H1 (cell line): Measurements from ENCODE around the gene AKR1D1. TPM values are rescaled to one million over a fixed set of nuclear protein-coding genes. Genes with fewer than 3 reads are reported as not detected.

Experiments
- CTCF ChIA-PET: fragments of 300-600 bp; sonication (Branson Sonifier 250); formaldehyde crosslinking; loops from one replicate; lab custom pipeline; 2021; ENCODE audit not compliant: partially characterized antibody; lab: Charles Lee
- POLR2A ChIA-PET: fragments of 300-600 bp; sonication (Branson Sonifier 250); formaldehyde crosslinking; loops from one replicate; lab custom pipeline; 2021; ENCODE audit warnings: inconsistent platforms; ENCODE audit not compliant: partially characterized antibody; lab: Charles Lee
- DNase-seq, 2 experiments: peaks; one replicate each; pipeline versions ENCODE4 v3.0.0 to v3.0.0-alpha.2; 2010 to 2022; ENCODE audit warnings: low spot score in 2 of 2, low read depth in 1 of 2, mixed read lengths in 1 of 2
- FAIRE-seq: peaks from 2 replicates; lab custom pipeline; 2011; peaks lifted over from hg19 to GRCh38; lab: Jason Lieb, UNC
- H2AFZ ChIP-seq: 2 replicates; pipeline ENCODE4 v1.8.1; 2012; ENCODE audit warnings: low read length, inconsistent platforms
- H2AK5ac ChIP-seq: 2 replicates; pipeline ENCODE4 v1.6.1; 2013; ENCODE audit warnings: low read depth, low read length
- H2BK120ac ChIP-seq: replicated peaks from 2 replicates; pipeline ENCODE3; 2013; ENCODE audit warnings: low read depth, low read length, inconsistent platforms
- H2BK12ac ChIP-seq: 2 replicates; pipeline ENCODE4 v1.6.1; 2013; ENCODE audit warnings: low read depth, low read length
- H2BK15ac ChIP-seq: 2 replicates; pipeline ENCODE4 v1.6.1; 2013; ENCODE audit warnings: low read length
- H2BK20ac ChIP-seq: 2 replicates; pipeline ENCODE4 v1.6.1; 2013; ENCODE audit warnings: low read length
- H2BK5ac ChIP-seq: 2 replicates; pipeline ENCODE4 v1.6.1; 2013; ENCODE audit warnings: low read depth, low read length
- H3K14ac ChIP-seq: 2 replicates; pipeline ENCODE4 v1.6.1; 2013; ENCODE audit warnings: inconsistent platforms; ENCODE audit not compliant: insufficient read length
- H3K18ac ChIP-seq: 2 replicates; pipeline ENCODE4 v1.6.1; 2013; ENCODE audit warnings: low read length; ENCODE audit errors: extremely low read depth
- H3K23ac ChIP-seq: 2 replicates; pipeline ENCODE4 v1.6.1; 2013; ENCODE audit warnings: inconsistent platforms; ENCODE audit not compliant: insufficient read length
- H3K23me2 ChIP-seq: 2 replicates; pipeline ENCODE4 v1.6.1; 2013; ENCODE audit warnings: low read depth, low read length
- H3K27ac ChIP-seq: 2 replicates; pipeline ENCODE4 v1.6.1; 2011; ENCODE audit warnings: low read depth, low read length, inconsistent platforms
- H3K27me3 ChIP-seq, 4 experiments: replicated peaks in 1 of 4; 1 replicate in 1 of 4; 2 replicates in 3 of 4; pipeline versions ENCODE4 v1.6.1 to v1.8.1; 2011 to 2013; ENCODE audit warnings: low read length in 3 of 4, mild to moderate bottlenecking in 3 of 4, inconsistent platforms in 2 of 4, mixed read lengths in 2 of 4, moderate library complexity in 1 of 4; ENCODE audit not compliant: control insufficient read depth in 3 of 4, insufficient read depth in 3 of 4; ENCODE audit errors: extremely low read depth in 1 of 4
- H3K36me3 ChIP-seq, 4 experiments: 2 replicates each; pipeline versions ENCODE4 v1.6.1 to v1.8.1; 2011 to 2013; ENCODE audit warnings: mild to moderate bottlenecking in 4 of 4, low read length in 3 of 4, moderate library complexity in 2 of 4, control low read depth in 1 of 4, inconsistent platforms in 1 of 4; ENCODE audit not compliant: insufficient read depth in 4 of 4, control insufficient read depth in 2 of 4
- H3K4ac ChIP-seq: replicated peaks from 2 replicates; pipeline ENCODE3; 2013; ENCODE audit warnings: low read length, low read depth, mixed read lengths, inconsistent platforms; ENCODE audit not compliant: insufficient read length
- H3K4me1 ChIP-seq, 4 experiments: replicated peaks in 1 of 4; 1 replicate in 1 of 4; 2 replicates in 3 of 4; pipeline versions ENCODE4 v1.6.1 to v1.8.1; 2011 to 2013; ENCODE audit warnings: low read length in 3 of 4, inconsistent platforms in 2 of 4, mixed read lengths in 1 of 4; ENCODE audit not compliant: insufficient read depth in 4 of 4, control insufficient read depth in 3 of 4
- H3K4me2 ChIP-seq, 2 experiments: 2 replicates each; pipeline versions ENCODE4 v1.6.1 to v1.8.1; 2011 to 2013; ENCODE audit warnings: low read depth in 2 of 2, low read length in 2 of 2, control low read depth in 1 of 2, inconsistent platforms in 1 of 2, mild to moderate bottlenecking in 1 of 2; ENCODE audit not compliant: insufficient read depth in 1 of 2
- H3K4me3 ChIP-seq, 4 experiments: fragments of 200-600, 300-600 bp in 1 of 4; sonication (generic), shearing (Covaris generic), sonication (Bioruptor Twin) in 1 of 4; 2 replicates each; pipeline versions ENCODE4 v1.5.1 to v1.8.1; 2011 to 2016; ENCODE audit warnings: low read length in 4 of 4, low read depth in 3 of 4, control low read depth in 2 of 4, inconsistent platforms in 2 of 4, mild to moderate bottlenecking in 2 of 4, mixed read lengths in 1 of 4, moderate library complexity in 1 of 4; ENCODE audit not compliant: insufficient read depth in 2 of 4; ENCODE audit errors: extremely low read depth in 1 of 4
- H3K56ac ChIP-seq: replicated peaks from 2 replicates; pipeline ENCODE3; 2013; ENCODE audit warnings: low read depth, mild to moderate bottlenecking, mixed read lengths, low read length, inconsistent platforms; ENCODE audit not compliant: insufficient read length
- H3K79me1 ChIP-seq: 2 replicates; pipeline ENCODE4 v1.6.1; 2013; ENCODE audit warnings: low read depth, low read length, control low read depth
- H3K79me2 ChIP-seq, 2 experiments: 2 replicates each; pipeline versions ENCODE4 v1.6.1 to v1.8.1; 2012 to 2013; ENCODE audit warnings: low read length in 2 of 2, mild to moderate bottlenecking in 2 of 2, inconsistent platforms in 1 of 2; ENCODE audit not compliant: insufficient read depth in 2 of 2, control insufficient read depth in 1 of 2
- H3K9ac ChIP-seq, 4 experiments: replicated peaks in 1 of 4; 1 replicate in 1 of 4; 2 replicates in 3 of 4; pipeline versions ENCODE4 v1.6.1 to v1.8.1; 2011 to 2013; ENCODE audit warnings: low read depth in 3 of 4, low read length in 3 of 4, control low read depth in 2 of 4, mild to moderate bottlenecking in 2 of 4, moderate library complexity in 2 of 4, inconsistent platforms in 1 of 4; ENCODE audit errors: extremely low read depth in 1 of 4
- H3K9me3 ChIP-seq, 2 experiments: 2 replicates each; pipeline versions ENCODE4 v1.6.1 to v1.8.1; 2012 to 2013; ENCODE audit warnings: mild to moderate bottlenecking in 2 of 2, moderate library complexity in 2 of 2, control low read depth in 1 of 2, inconsistent platforms in 1 of 2, low read depth in 1 of 2, low read length in 1 of 2, mixed read lengths in 1 of 2; ENCODE audit not compliant: insufficient read depth in 2 of 2
- H4K20me1 ChIP-seq, 2 experiments: replicated peaks in 1 of 2; 2 replicates each; pipeline versions ENCODE3 to v1.8.1; 2011 to 2013; ENCODE audit warnings: inconsistent platforms in 2 of 2, low read length in 2 of 2, mild to moderate bottlenecking in 1 of 2; ENCODE audit not compliant: insufficient read depth in 2 of 2, control insufficient read depth in 1 of 2
- H4K5ac ChIP-seq: 2 replicates; pipeline ENCODE4 v1.6.1; 2013; ENCODE audit warnings: low read length, low read depth, mixed read lengths, inconsistent platforms; ENCODE audit not compliant: insufficient read length
- H4K8ac ChIP-seq: 2 replicates; pipeline ENCODE4 v1.8.0; 2013; ENCODE audit warnings: mild to moderate bottlenecking, moderate library complexity, low read length, inconsistent platforms; ENCODE audit not compliant: insufficient read depth; ENCODE audit errors: extremely low read depth
- H4K91ac ChIP-seq: replicated peaks from 2 replicates; pipeline ENCODE3; 2013; ENCODE audit warnings: low read length, mixed read lengths, inconsistent platforms; ENCODE audit not compliant: insufficient read length
- ATF2 ChIP-seq: IDR thresholded peaks from 2 replicates; pipeline ENCODE4 v1.6.1; 2012; ENCODE audit warnings: low read length, inconsistent platforms
- BCL11A ChIP-seq, 2 experiments: IDR thresholded peaks; one replicate each; pipeline ENCODE4 v1.6.1; 2011; ENCODE audit warnings: low read depth in 2 of 2, low read length in 2 of 2, mild to moderate bottlenecking in 2 of 2
- CBX8 ChIP-seq: fragments of 300-800, 300-1000 bp; sonication (generic); IDR thresholded peaks from 2 replicates; pipeline ENCODE4 v1.7.1; 2016; ENCODE audit warnings: low read depth, low read length, borderline replicate concordance
- CHD1 ChIP-seq: IDR thresholded peaks from 2 replicates; pipeline ENCODE4 v1.6.1; 2012; ENCODE audit warnings: low read depth, low read length, improper control_type of control experiment
- CREB1 ChIP-seq: IDR thresholded peaks from 2 replicates; pipeline ENCODE4 v1.6.1; 2012; ENCODE audit warnings: inconsistent platforms
- CTBP2 ChIP-seq: IDR thresholded peaks from 2 replicates; pipeline ENCODE4 v1.7.0; 2011; ENCODE audit warnings: borderline replicate concordance, mild to moderate bottlenecking, moderate library complexity, mixed read lengths, low read length; ENCODE audit not compliant: insufficient read depth, insufficient read length
- EGR1 ChIP-seq: IDR thresholded peaks from 2 replicates; pipeline ENCODE4 v1.6.1; 2011; ENCODE audit warnings: low read depth, low read length, borderline replicate concordance
- EZH2 ChIP-seq: fragments of 200-600 bp; sonication (generic); IDR thresholded peaks from 2 replicates; pipeline ENCODE4 v1.7.1; 2012; ENCODE audit warnings: low read depth, mild to moderate bottlenecking, moderate library complexity, low read length, inconsistent platforms; ENCODE audit not compliant: severe bottlenecking
- NRF1 ChIP-seq: IDR thresholded peaks from 2 replicates; pipeline ENCODE4 v1.6.1; 2011; ENCODE audit warnings: mild to moderate bottlenecking, low read depth, low read length, improper control_type of control experiment
- PHF8 ChIP-seq: fragments of 200-600 bp; sonication (generic); conservative IDR thresholded peaks from 2 replicates; pipeline ENCODE4 v1.7.1; 2012; ENCODE audit warnings: low read depth, mild to moderate bottlenecking, inconsistent platforms, low read length, moderate library complexity
- POLR2A ChIP-seq, 2 experiments: IDR thresholded peaks; 1 replicate in 1 of 2; 2 replicates in 1 of 2; pipeline ENCODE4 v1.6.1; 2011; ENCODE audit warnings: low read depth in 2 of 2, low read length in 2 of 2, mild to moderate bottlenecking in 2 of 2; ENCODE audit errors: control extremely low read depth in 1 of 2
- RXRA ChIP-seq: IDR thresholded peaks from 2 replicates; pipeline ENCODE4 v1.6.1; 2011; ENCODE audit warnings: low read depth, mild to moderate bottlenecking, low read length, moderate library complexity; ENCODE audit not compliant: insufficient read depth
- TBP ChIP-seq: IDR thresholded peaks from 2 replicates; pipeline ENCODE4 v1.6.1; 2011; ENCODE audit warnings: low read depth, low read length, improper control_type of control experiment
- TCF12 ChIP-seq: IDR thresholded peaks from 2 replicates; pipeline ENCODE4 v1.6.1; 2011; ENCODE audit warnings: low read depth, mild to moderate bottlenecking, low read length
- polyA plus RNA-seq, 7 experiments: library from polyadenylated mRNA; depleted of rRNA in 3 of 7; stranded (reverse) in 5 of 7; unstranded in 2 of 7; fragments of >200 nt in 5 of 7; fragments of 200-250 nt in 2 of 7; gene quantifications; 1 replicate in 5 of 7; 2 replicates in 1 of 7; 4 replicates in 1 of 7; pipeline versions ENCODE4 v1.2.1 to v1.2.3, GENCODE V29; 2011 to 2013; ENCODE audit warnings: missing spikeins in 2 of 7, mixed read lengths in 2 of 7
- total RNA-seq: library from RNA; stranded (reverse); fragmentation: NEBNext Ultra II Directional; extraction: Animal tissue kit (Norgen Biotek cat#: 25700); gene quantifications from 2 replicates; pipeline ENCODE4 v1.2.1, GENCODE V29; 2021

AKR1D1 gene
- total and polyA plus RNA-seq, 2 of the 8 experiments (the other 6 are each of a cell fraction or from before 2014, with no cell fraction given), result not detected

DNA sequence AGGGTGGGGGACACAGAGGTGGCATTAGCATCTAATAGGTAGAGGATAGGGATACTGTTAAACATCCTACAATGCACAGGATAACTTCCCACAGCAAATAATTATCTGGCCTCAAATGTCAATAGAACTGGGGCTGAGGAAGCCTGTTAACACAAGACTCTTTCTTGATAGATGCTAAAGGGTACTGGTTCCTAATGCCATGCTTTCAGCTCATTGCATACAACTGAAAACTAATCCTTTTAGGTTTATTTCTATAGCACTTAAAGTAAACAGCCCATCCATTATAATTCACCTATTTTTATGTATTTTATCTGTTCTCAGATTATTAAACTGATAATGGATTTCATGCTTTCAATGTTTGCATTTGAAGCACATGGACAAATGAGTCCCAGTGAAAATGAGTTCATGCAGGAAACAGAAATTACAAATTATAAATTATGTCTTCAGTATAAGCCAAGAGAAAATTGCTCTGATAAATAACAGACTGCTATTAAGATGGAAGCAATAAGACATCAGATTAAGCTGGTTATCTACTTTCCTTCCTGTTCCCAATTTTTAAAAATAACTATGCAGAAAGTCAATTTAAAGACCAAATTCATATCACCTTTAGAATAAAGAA, 66.4 kb downstream of the AKR1D1 start:
- Histone ChIP-seq H3K36me3 (no peaks in the 10 kb centered on the region), H2BK20ac (no peak overlapping the region), H3K79me2 (no peaks in the 10 kb centered on the region), H3K9ac (no peak overlapping the region), H2BK5ac (no peak overlapping the region), H2BK15ac (no peak overlapping the region), H3K79me1 (no peaks in the 10 kb centered on the region), H4K5ac (no peak overlapping the region), H4K20me1 (no peaks in the 10 kb centered on the region), H4K8ac (no peak overlapping the region), H3K18ac (no peak overlapping the region), H2BK120ac (no peak overlapping the region), H3K56ac (no peak overlapping the region), H3K23ac (no peak overlapping the region), H3K4me3 (no peak overlapping the region), H2AFZ (no peak overlapping the region), H3K23me2 (no peaks in the 10 kb centered on the region), H2BK12ac (no peak overlapping the region), H3K4me2 (no peak overlapping the region), H4K91ac (no peak overlapping the region), H3K14ac (no peak overlapping the region), H3K9me3 (no peaks in the 10 kb centered on the region), H3K4ac (no peak overlapping the region), H3K4me1 (no peaks in the 10 kb centered on the region), H3K27ac (no peak overlapping the region), H2AK5ac (no peak overlapping the region), H3K27me3 (no peaks in the 10 kb centered on the region)
- POLR2A ChIA-PET, result no interaction called here
- FAIRE-seq, result no peak
- no peak for DNase-seq
- CTCF ChIA-PET, result no interaction called here
- TF ChIP-seq EZH2 (no peak), CTBP2 (no peak), BCL11A (IDR thresholded peaks at IDR 0.05; ENCODE audit: low read depth in 2 of 2, low read length in 2 of 2) (no peak), RXRA (no peak), CHD1 (no peak), CREB1 (no peak), NRF1 (no peak), ATF2 (no peak), EGR1 (no peak), TBP (no peak), TCF12 (no peak), PHF8 (no peak), POLR2A (IDR thresholded peaks at IDR 0.05; ENCODE audit: control extremely low read depth in 1 of 2, low read depth in 2 of 2, low read length in 2 of 2) (no peak), CBX8 (no peak)
